Measurements from ENCODE around the gene PTK6. TPM values are rescaled to one million over a fixed set of nuclear protein-coding genes. Genes with fewer than 3 reads are reported as not detected.

The PTK6 gene
- total and polyA plus RNA-seq, 2 of the 13 experiments (the other 11 are each of a cell fraction or from before 2014, with no cell fraction given) = 0.08 TPM; not detected in 1

DNA sequence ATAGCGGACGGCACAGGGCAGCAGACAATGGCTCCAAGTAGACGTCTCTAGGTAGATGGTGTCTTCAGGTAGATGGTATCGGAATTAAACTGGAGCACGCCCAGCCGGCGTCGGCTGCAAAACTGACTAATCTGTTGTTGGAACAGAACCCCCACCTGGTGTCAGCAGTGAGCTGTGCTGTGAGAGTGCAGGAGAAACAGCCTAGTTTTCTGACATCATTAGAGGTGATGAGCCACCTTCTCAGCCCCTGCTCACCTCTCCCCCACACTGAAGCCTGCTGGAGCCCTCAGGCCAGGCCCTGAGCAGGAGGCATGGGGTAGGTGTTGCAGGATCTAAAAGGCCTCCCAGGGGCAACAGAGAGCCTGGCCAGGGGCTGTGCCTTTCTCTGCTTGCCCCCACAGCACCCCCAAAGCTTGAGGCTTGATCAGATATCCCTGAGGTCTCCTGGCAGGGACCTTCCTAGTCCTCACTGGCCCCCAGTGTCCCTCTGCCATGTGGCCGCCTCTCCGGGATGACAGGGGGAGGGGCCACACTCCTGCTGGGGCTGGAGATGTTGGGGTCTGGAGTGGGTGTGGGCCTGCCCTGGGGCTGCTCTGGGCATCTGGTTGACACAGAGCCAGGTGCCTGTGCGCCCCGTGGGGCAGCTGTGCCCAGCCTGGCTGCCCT, 43.8 kb upstream of the PTK6 start (continued):
- TF ChIP-seq, protein P1, sequence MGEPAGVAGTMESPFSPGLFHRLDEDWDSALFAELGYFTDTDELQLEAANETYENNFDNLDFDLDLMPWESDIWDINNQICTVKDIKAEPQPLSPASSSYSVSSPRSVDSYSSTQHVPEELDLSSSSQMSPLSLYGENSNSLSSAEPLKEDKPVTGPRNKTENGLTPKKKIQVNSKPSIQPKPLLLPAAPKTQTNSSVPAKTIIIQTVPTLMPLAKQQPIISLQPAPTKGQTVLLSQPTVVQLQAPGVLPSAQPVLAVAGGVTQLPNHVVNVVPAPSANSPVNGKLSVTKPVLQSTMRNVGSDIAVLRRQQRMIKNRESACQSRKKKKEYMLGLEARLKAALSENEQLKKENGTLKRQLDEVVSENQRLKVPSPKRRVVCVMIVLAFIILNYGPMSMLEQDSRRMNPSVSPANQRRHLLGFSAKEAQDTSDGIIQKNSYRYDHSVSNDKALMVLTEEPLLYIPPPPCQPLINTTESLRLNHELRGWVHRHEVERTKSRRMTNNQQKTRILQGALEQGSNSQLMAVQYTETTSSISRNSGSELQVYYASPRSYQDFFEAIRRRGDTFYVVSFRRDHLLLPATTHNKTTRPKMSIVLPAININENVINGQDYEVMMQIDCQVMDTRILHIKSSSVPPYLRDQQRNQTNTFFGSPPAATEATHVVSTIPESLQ (CRISPR knock-in tag; conservative IDR thresholded peaks at IDR 0.05) = 0 out of 2 replicates have a peak, but pooled peaks have one; percentile 47
- TF ChIP-seq ZNF121 (CRISPR knock-in tag; IDR thresholded peaks at IDR 0.05) (no peak), EP300 (IDR thresholded peaks at IDR 0.05; ENCODE audit: low read depth in 2 of 2, low read length in 2 of 2) (no peak), EP300 (CRISPR knock-in tag; IDR thresholded peaks at IDR 0.05; ENCODE audit: borderline replicate concordance) (0 out of 2 replicates have a peak, but pooled peaks have one; percentile 11), KMT2A (CRISPR knock-in tag; IDR thresholded peaks at IDR 0.05) (0 out of 2 replicates have a peak, but pooled peaks have one; percentile 24), TOE1 (CRISPR knock-in tag; IDR thresholded peaks at IDR 0.05) (no peak), SOX6 (IDR thresholded peaks at IDR 0.05) (no peak), SOX6 (CRISPR knock-in tag; IDR thresholded peaks at IDR 0.05) (0 out of 2 replicates have a peak, but pooled peaks have one; percentile 14), ZNF263 (CRISPR knock-in tag; IDR thresholded peaks at IDR 0.05) (0 out of 2 replicates have a peak, but pooled peaks have one; percentile 27), ZNF564 (CRISPR knock-in tag; IDR thresholded peaks at IDR 0.05) (no peak), MXI1 (IDR thresholded peaks at IDR 0.05; ENCODE audit: borderline replicate concordance, low read depth, low read length) (peak; percentile 52; the same call in 1 of the 3 replicates), BCL6 (CRISPR knock-in tag; IDR thresholded peaks at IDR 0.05) (0 out of 2 replicates have a peak, but pooled peaks have one; percentile 12), SMYD3 (CRISPR knock-in tag; IDR thresholded peaks at IDR 0.05) (peak; percentile 72; the same call in 1 of the 2 replicates), SATB2 (CRISPR knock-in tag; IDR thresholded peaks at IDR 0.05) (no peak), ETV5 (CRISPR knock-in tag; IDR thresholded peaks at IDR 0.05; ENCODE audit: borderline replicate concordance) (0 out of 2 replicates have a peak, but pooled peaks have one; percentile 7), ZSCAN9 (CRISPR knock-in tag; IDR thresholded peaks at IDR 0.05; ENCODE audit: borderline replicate concordance) (0 out of 2 replicates have a peak, but pooled peaks have one; percentile 26), ZNF335 (CRISPR knock-in tag; IDR thresholded peaks at IDR 0.05) (0 out of 2 replicates have a peak, but pooled peaks have one; percentile 42), SP4 (CRISPR knock-in tag; IDR thresholded peaks at IDR 0.05) (0 out of 2 replicates have a peak, but pooled peaks have one; percentile 37), ZNF776 (CRISPR knock-in tag; IDR thresholded peaks at IDR 0.05) (0 out of 2 replicates have a peak, but pooled peaks have one; percentile 3), ZSCAN25 (CRISPR knock-in tag; IDR thresholded peaks at IDR 0.05) (peak; percentile 50; the same call in 1 of the 2 replicates), ZNF556 (CRISPR knock-in tag; IDR thresholded peaks at IDR 0.05; ENCODE audit: borderline replicate concordance) (peak; percentile 68; the same call in 1 of the 2 replicates), ZNF431 (CRISPR knock-in tag; IDR thresholded peaks at IDR 0.05; ENCODE audit: borderline replicate concordance, low read depth) (0 out of 2 replicates have a peak, but pooled peaks have one; percentile 28), EHMT2 (IDR thresholded peaks at IDR 0.05; ENCODE audit: borderline replicate concordance, low read depth, low read length) (no peak)
- TF ChIP-seq, protein P2, sequence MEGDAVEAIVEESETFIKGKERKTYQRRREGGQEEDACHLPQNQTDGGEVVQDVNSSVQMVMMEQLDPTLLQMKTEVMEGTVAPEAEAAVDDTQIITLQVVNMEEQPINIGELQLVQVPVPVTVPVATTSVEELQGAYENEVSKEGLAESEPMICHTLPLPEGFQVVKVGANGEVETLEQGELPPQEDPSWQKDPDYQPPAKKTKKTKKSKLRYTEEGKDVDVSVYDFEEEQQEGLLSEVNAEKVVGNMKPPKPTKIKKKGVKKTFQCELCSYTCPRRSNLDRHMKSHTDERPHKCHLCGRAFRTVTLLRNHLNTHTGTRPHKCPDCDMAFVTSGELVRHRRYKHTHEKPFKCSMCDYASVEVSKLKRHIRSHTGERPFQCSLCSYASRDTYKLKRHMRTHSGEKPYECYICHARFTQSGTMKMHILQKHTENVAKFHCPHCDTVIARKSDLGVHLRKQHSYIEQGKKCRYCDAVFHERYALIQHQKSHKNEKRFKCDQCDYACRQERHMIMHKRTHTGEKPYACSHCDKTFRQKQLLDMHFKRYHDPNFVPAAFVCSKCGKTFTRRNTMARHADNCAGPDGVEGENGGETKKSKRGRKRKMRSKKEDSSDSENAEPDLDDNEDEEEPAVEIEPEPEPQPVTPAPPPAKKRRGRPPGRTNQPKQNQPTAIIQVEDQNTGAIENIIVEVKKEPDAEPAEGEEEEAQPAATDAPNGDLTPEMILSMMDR (CRISPR knock-in tag; IDR thresholded peaks at IDR 0.05) = peak; percentile 95

Data from HepG2 (cell line).